Tibial nerve (tissue), 4 donors: ENCODE results near the gene CCDC7. TPM values are rescaled to one million over a fixed set of nuclear protein-coding genes. Genes with fewer than 3 reads are reported as not detected.

Experiments used
- DNase-seq, 2 donors: peaks; one replicate each; pipeline ENCODE4 v3.0.0-alpha.2; 2019; ENCODE audit warnings: low spot score in 2 of 2
- H3K27ac ChIP-seq, 4 donors: fragments of 200-600 bp; sonication (generic) in 3 of 4; one replicate each; pipeline ENCODE4 v1.5.1; 2017 to 2019; ENCODE audit warnings: mild to moderate bottlenecking in 1 of 4
- H3K27me3 ChIP-seq, 2 donors: fragments of 200-600 bp; sonication (generic) in 1 of 2; one replicate each; pipeline versions ENCODE4 v1.5.1 to v1.6.0; 2017 to 2019
- H3K36me3 ChIP-seq, 3 donors: fragments of 200-600 bp; sonication (generic); one replicate each; pipeline ENCODE4 v1.5.1; 2018 to 2019
- H3K4me1 ChIP-seq, 4 donors: fragments of 200-600 bp; sonication (generic) in 3 of 4; one replicate each; pipeline ENCODE4 v1.5.1; 2017 to 2019
- H3K4me3 ChIP-seq, 4 donors: fragments of 200-600 bp; sonication (generic) in 3 of 4; one replicate each; pipeline ENCODE4 v1.5.1; 2017 to 2019; ENCODE audit warnings: mild to moderate bottlenecking in 1 of 4, moderate library complexity in 1 of 4
- H3K9me3 ChIP-seq, 4 donors: fragments of 200-600 bp; sonication (generic) in 3 of 4; one replicate each; pipeline ENCODE4 v1.5.1; 2017 to 2019
- EP300 ChIP-seq, 2 donors: sonication (generic); formaldehyde crosslinking; IDR thresholded peaks; one replicate each; pipeline ENCODE4 v1.6.1; 2017; ENCODE audit warnings: antibody characterized with exemption in 2 of 2, mild to moderate bottlenecking in 1 of 2
- POLR2A ChIP-seq, 2 donors: fragments of 450-650 bp; IDR thresholded peaks; one replicate each; pipeline ENCODE4 v1.6.1; 2017; ENCODE audit warnings: antibody characterized with exemption in 2 of 2, mild to moderate bottlenecking in 2 of 2, moderate library complexity in 2 of 2
- WGBS, 2 donors: methylation state at CpG; one replicate each; pipeline ENCODE4 v1.1.5; 2018; 5-methylcytosine and 5-hydroxymethylcytosine counted together
- total RNA-seq, 4 donors: library from RNA; depleted of rRNA; stranded (reverse); fragments of >200 nt; gene quantifications; one replicate each; pipeline ENCODE4 v1.1.0, GENCODE V29; 2016
- TF ChIP-seq, protein P1 (sequence below), 5 experiments: fragments of 200-600 bp in 3 of 5; fragments of 450-650 bp in 2 of 5; sonication (generic) in 3 of 5; IDR thresholded peaks; one replicate each; pipeline ENCODE4 v1.5.1; 2016 to 2019; ENCODE audit warnings: antibody characterized with exemption in 5 of 5, mild to moderate bottlenecking in 3 of 5, moderate library complexity in 2 of 5

CCDC7 gene
- total RNA-seq, 4 donors from 2014 or later, result 20.7 to 97.0 (median 45.6) TPM

DNA sequence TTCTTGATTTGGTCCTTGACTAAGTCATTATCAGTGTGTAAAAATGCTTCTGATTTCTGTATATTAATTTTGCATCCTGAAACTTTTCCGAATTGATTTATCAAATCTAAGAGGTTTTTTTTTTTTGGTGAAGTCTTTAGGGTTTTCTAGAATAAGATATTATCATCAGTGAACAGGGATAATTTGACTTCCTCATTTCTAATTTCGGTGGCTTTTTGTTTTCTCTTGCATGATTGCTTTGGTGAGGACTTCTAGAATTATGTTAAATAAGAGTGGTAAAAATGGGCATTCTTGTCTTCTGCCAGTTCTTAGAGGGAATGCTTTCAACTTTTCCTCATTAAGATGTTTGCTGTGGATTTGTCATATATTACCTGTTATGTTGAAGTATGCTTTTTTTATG lies 170.5 kb downstream of the CCDC7 start:
- no peak overlapping the region for H3K27ac ChIP-seq
- peaks cover 0 to 55% (median 10%) of the 10 kb centered on the region in 4 donors for H3K9me3 ChIP-seq
- H3K4me1 ChIP-seq, result no peaks in the 10 kb centered on the region
- WGBS, 2 donors, result 94% methylated on average over 2 of the region's 2 CpGs
- H3K4me3 ChIP-seq, result no peak overlapping the region
- H3K36me3 ChIP-seq, result peaks cover 0 to 26% (median 0%) of the 10 kb centered on the region in 3 donors
- H3K27me3 ChIP-seq, result no peaks in the 10 kb centered on the region
- DNase-seq, result no peak
- TF ChIP-seq POLR2A (IDR thresholded peaks at IDR 0.05) (no peak), EP300 (IDR thresholded peaks at IDR 0.05) (no peak)
- TF ChIP-seq, protein P1, sequence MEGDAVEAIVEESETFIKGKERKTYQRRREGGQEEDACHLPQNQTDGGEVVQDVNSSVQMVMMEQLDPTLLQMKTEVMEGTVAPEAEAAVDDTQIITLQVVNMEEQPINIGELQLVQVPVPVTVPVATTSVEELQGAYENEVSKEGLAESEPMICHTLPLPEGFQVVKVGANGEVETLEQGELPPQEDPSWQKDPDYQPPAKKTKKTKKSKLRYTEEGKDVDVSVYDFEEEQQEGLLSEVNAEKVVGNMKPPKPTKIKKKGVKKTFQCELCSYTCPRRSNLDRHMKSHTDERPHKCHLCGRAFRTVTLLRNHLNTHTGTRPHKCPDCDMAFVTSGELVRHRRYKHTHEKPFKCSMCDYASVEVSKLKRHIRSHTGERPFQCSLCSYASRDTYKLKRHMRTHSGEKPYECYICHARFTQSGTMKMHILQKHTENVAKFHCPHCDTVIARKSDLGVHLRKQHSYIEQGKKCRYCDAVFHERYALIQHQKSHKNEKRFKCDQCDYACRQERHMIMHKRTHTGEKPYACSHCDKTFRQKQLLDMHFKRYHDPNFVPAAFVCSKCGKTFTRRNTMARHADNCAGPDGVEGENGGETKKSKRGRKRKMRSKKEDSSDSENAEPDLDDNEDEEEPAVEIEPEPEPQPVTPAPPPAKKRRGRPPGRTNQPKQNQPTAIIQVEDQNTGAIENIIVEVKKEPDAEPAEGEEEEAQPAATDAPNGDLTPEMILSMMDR (IDR thresholded peaks at IDR 0.05), result no peak

DNA sequence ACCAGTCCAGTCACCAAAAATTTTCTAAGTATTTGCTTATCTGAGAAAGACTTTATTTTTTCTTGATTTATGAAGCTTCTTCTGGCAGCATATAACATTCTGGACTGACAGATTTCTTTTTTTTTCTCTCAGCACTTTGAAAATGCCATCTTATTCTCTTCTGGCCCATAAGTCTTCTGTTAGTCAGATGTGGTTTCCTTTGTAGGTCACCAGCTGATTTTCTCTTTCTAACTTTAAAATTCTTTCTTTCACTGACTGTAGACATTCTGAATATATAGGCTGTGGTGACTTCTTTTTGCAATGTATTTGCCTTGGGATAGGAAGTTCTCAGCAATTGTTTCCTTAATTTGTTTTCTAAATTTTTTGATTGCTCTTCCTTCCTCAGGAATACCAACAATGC lies 172.5 kb downstream of the CCDC7 start:
- DNase-seq, result no peak

DNA sequence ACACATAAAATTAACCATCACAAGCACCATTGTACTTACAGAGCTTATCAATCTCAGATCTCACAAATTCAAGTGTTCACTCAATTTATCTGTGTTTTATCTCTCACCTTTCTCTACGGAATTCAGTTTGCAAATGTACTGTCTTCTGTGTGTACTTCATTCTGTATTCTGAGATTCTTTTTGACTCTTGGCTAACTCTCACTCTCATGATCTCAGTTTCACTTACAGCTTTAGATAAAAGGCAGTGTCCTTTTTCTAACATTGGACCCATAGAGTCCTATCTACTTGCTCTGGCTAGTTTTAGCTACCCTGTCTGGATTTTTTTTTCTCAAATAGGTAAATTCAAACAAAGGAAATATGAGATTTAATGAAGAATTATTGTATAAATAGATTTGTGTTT lies 176.0 kb downstream of the CCDC7 start:
- 0 to 100% methylated on average over 1 of the region's 1 CpG for WGBS, 2 donors

More for the DNA sequence above, 172.5 kb downstream of the CCDC7 start:
- Histone ChIP-seq H3K9me3 (peaks cover 0 to 48% (median 10%) of the 10 kb centered on the region in 4 donors), H3K4me1 (no peaks in the 10 kb centered on the region), H3K27ac (no peak overlapping the region), H3K36me3 (peaks cover 0 to 37% (median 0%) of the 10 kb centered on the region in 3 donors), H3K4me3 (no peak overlapping the region), H3K27me3 (no peaks in the 10 kb centered on the region)
- TF ChIP-seq, protein P1 (IDR thresholded peaks at IDR 0.05), result no peak
- no peak for TF ChIP-seq EP300 (IDR thresholded peaks at IDR 0.05)

DNA sequence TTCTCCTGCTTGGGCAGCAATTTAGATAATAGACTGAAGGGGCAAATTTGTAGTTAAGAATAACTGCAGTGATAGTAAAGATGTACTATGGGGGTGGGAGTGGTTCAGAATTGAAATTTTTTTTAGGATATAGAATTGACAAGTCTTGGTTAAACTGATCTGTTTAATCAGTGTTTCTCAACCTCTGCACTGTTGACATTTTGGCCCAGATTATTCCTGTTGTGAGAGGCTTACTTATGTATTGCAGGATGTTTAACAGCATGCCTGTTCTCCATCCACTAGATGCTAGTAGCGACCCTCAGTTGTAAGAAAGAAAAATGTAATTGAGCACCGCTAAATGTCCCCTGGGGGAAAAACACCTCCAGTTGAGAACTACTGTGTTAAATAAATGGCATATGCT lies 176.5 kb downstream of the CCDC7 start:
- H3K4me1 ChIP-seq, result no peaks in the 10 kb centered on the region
- no peak overlapping the region for H3K27ac ChIP-seq
- peaks cover 0 to 52% (median 0%) of the 10 kb centered on the region in 3 donors for H3K36me3 ChIP-seq
- H3K4me3 ChIP-seq, result no peak overlapping the region
- TF ChIP-seq, protein P1 (IDR thresholded peaks at IDR 0.05), result no peak
- no peaks in the 10 kb centered on the region for H3K27me3 ChIP-seq
- WGBS, 2 donors, result 67 to 72% methylated on average over 2 of the region's 2 CpGs
- DNase-seq, result no peak
- H3K9me3 ChIP-seq, result peaks cover 0 to 32% (median 3%) of the 10 kb centered on the region in 4 donors

More for the DNA sequence above, 176.0 kb downstream of the CCDC7 start:
- no peaks in the 10 kb centered on the region for H3K27me3 ChIP-seq
- H3K4me1 ChIP-seq, result no peaks in the 10 kb centered on the region
- no peak overlapping the region for H3K4me3 ChIP-seq
- peaks cover 0 to 52% (median 0%) of the 10 kb centered on the region in 3 donors for H3K36me3 ChIP-seq
- no peak for DNase-seq
- H3K27ac ChIP-seq, result no peak overlapping the region
- TF ChIP-seq, protein P1 (IDR thresholded peaks at IDR 0.05), result no peak
- TF ChIP-seq POLR2A (IDR thresholded peaks at IDR 0.05) (no peak), EP300 (IDR thresholded peaks at IDR 0.05) (no peak)
- peaks cover 0 to 34% (median 5%) of the 10 kb centered on the region in 4 donors for H3K9me3 ChIP-seq

DNA sequence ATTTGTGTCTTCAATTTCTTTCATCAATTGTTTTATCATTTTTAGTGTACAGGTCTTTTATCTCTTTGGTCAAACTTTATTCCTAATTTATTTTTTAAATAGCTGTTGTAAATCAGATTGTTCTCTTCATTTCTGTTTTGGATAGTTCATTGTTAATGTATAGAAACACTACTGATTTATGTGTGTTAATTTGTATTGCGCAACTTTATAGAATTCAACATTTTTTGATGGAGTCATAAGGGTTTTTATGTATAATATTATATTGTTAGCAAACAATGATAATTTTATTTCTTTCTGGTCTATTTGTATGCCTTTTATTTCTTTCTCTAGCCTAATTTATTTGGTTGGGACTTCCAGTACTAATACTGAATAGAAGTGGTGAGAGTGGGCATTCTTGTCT lies 181.2 kb downstream of the CCDC7 start:
- Histone ChIP-seq H3K9me3 (peaks cover 0 to 15% (median 3%) of the 10 kb centered on the region in 4 donors), H3K4me3 (no peak overlapping the region), H3K36me3 (peaks cover 0 to 34% (median 0%) of the 10 kb centered on the region in 3 donors), H3K4me1 (no peaks in the 10 kb centered on the region), H3K27me3 (no peaks in the 10 kb centered on the region), H3K27ac (no peak overlapping the region)
- TF ChIP-seq, protein P1 (IDR thresholded peaks at IDR 0.05), result no peak
- no peak for TF ChIP-seq POLR2A (IDR thresholded peaks at IDR 0.05)
- TF ChIP-seq EP300 (IDR thresholded peaks at IDR 0.05), result no peak
- no peak for DNase-seq
- WGBS, 2 donors, result 0 to 53% methylated on average over 1 of the region's 1 CpG
